HTERT RPE-1 (cell line): Measurements from ENCODE around the gene L3MBTL4.

Experiments used
- in situ Hi-C: fragments of 300-500 bp; cut with MboI; formaldehyde crosslinking; loops from 4 replicates; pipeline ENCODE4 v1.14.3; 2020; ENCODE audit warnings: low sequenced_read_pairs

L3MBTL4 gene

GRCh38 chr18:6366776-6367175 lies 47.9 kb downstream of the L3MBTL4 start:
- in situ Hi-C loops: no loop called here

- in situ Hi-C loops: no loop called here
Measured at GRCh38 chr18:6365385-6365784, 49.3 kb downstream of the L3MBTL4 start.

GRCh38 chr18:6363216-6363615 lies 51.5 kb downstream of the L3MBTL4 start:
- in situ Hi-C loops: no loop called here

- in situ Hi-C loops: no loop called here
Measured at GRCh38 chr18:6362559-6363129, 52.1 kb downstream of the L3MBTL4 start.

- in situ Hi-C loops: no loop called here
Measured at GRCh38 chr18:6357668-6358067, 57.0 kb downstream of the L3MBTL4 start.

GRCh38 chr18:6355789-6356589 lies 58.7 kb downstream of the L3MBTL4 start:
- in situ Hi-C loops: no loop called here

GRCh38 chr18:6352275-6352674 lies 62.4 kb downstream of the L3MBTL4 start:
- in situ Hi-C loops: no loop called here

GRCh38 chr18:6342990-6343389 lies 71.7 kb downstream of the L3MBTL4 start:
- in situ Hi-C loops: no loop called here

GRCh38 chr18:6341709-6342108 lies 73.0 kb downstream of the L3MBTL4 start:
- in situ Hi-C loops: no loop called here

- in situ Hi-C loops: no loop called here
Measured at GRCh38 chr18:6341303-6341702, 73.4 kb downstream of the L3MBTL4 start.

GRCh38 chr18:6340121-6340520 lies 74.6 kb downstream of the L3MBTL4 start:
- in situ Hi-C loops: no loop called here

GRCh38 chr18:6336239-6336638 lies 78.5 kb downstream of the L3MBTL4 start:
- in situ Hi-C loops: no loop called here

- in situ Hi-C loops: no loop called here
Measured at GRCh38 chr18:6333981-6334380, 80.7 kb downstream of the L3MBTL4 start.

- in situ Hi-C loops: no loop called here
Measured at GRCh38 chr18:6331872-6332271, 82.8 kb downstream of the L3MBTL4 start.

GRCh38 chr18:6330786-6331185 lies 83.9 kb downstream of the L3MBTL4 start:
- in situ Hi-C loops: no loop called here

- in situ Hi-C loops: no loop called here
Measured at GRCh38 chr18:6328621-6329010, 86.1 kb downstream of the L3MBTL4 start.

- in situ Hi-C loops: no loop called here
Measured at GRCh38 chr18:6327895-6328620, 86.7 kb downstream of the L3MBTL4 start.

- in situ Hi-C loops: no loop called here
Measured at GRCh38 chr18:6327485-6327884, 87.2 kb downstream of the L3MBTL4 start.

GRCh38 chr18:6326566-6326965 lies 88.1 kb downstream of the L3MBTL4 start:
- in situ Hi-C loops: no loop called here

- in situ Hi-C loops: no loop called here
Measured at GRCh38 chr18:6323319-6323889, 91.3 kb downstream of the L3MBTL4 start.

- in situ Hi-C loops: no loop called here
Measured at GRCh38 chr18:6315517-6316331, 99.0 kb downstream of the L3MBTL4 start.
